Skeletal muscle cell (primary cell): ENCODE measurements around the gene WNT7B.

Experiments
- DNase-seq: peaks from one replicate; pipeline ENCODE4 v3.0.0-alpha.2; 2010; ENCODE audit warnings: low read depth
- H3K4me3 ChIP-seq: 2 replicates; pipeline ENCODE4 v1.5.1; 2011; ENCODE audit warnings: low read depth, mild to moderate bottlenecking, control low read depth, low read length, moderate library complexity

WNT7B gene

DNA sequence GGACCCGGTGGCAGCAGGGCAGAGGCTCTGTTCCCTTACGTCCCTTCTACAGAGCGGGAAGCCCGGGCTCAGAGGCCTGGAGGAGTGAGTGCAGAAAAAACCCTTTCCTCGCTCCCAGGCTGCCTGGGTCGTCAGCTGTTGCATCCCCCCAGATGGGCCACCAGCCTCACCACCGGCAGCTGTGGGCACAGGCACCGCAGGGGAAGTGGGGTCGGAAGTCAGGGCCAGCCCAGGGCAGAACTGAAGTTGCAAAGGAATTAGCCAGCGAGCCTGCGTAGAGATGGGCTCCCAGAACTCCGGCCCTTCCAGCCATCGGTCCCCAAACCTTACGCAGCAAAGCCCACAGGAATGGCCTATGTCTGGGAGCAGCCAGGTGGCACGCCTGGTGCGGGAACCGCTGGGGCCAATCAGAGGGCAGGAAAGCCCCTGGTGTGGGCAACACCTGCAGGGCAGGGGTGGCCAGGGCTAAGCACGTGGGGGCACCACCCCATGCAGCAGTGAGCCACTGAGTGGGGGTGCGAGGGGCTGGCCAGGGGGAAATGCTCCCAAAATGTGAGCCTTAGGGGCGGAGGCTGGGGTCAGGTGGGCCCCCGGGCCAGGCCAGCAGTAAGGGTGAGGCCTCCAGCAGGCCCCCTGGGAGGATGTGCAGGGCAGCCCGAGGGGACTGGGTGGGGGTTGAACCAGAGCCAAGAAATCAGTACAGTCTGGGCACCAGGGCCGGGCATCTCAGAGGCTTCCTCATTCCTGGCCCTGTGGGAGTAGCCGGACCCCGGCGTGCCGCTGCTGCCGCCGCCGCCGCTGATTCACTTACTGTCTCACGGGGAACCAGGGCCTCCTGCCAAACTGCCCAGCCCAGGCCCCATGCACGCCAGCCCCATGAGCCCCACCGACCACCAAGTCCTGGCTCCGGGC is 58.2 kb downstream of the WNT7B start:
- no peak for DNase-seq
- no peak overlapping the region for H3K4me3 ChIP-seq

DNA sequence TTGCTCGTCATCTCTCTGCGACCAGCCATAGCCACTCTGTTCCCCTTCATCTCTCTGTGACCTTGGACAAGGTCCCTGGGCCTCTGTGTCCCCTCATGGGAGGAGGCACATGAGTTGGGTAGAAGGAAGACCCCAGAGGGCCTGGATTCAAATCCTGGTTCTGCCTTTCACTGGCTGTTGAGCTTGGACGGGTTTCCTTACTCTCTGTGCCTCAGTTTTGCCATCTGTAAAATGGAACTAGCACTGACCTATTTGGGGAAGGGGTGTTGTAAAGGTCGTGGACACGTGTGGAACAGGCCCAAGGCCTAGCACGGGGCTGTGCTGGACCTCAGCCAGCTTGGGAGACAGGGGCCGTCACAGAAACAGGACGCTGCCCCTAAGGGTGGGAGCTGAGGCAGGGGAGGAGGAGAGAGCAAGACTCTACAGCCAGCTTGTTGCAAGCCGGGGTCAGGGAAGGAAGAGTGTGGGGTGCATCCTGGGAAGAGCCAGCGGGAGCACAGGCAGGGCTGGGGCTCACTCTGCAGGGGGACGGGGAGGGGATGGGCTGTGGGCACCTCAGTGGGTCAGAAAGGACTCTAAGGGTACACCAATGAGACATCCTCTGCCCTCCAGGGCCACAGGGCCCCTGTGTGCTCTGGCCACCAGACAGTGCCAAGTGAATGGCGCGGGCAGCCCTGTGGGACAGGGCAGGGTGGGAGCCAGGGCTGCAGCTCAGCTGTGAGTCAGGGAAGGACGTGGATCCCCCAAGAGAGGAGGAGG is 59.1 kb downstream of the WNT7B start:
- no peak for DNase-seq
- H3K4me3 ChIP-seq, result no peak overlapping the region

DNA sequence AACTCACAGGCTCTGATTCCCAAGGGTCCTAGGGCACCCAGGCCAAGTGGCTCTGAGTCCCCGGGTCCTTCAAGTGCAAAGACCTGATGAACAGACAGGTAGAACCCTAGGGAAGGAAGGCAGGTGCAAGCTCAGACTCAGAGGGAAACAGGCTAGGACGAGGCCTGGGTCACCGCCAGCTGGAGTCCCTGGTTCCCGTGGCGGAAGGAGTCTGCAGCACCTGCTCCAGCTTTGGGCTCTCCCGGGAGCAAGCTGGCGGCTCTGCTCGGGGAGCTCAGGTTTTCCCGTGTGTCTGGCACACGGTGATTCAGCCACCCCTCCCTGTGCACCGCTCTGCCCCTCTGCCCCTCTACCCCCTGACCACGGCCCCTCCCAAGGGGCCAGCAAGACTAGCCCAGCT is 59.8 kb downstream of the WNT7B start:
- no peak overlapping the region for H3K4me3 ChIP-seq
- no peak for DNase-seq

DNA sequence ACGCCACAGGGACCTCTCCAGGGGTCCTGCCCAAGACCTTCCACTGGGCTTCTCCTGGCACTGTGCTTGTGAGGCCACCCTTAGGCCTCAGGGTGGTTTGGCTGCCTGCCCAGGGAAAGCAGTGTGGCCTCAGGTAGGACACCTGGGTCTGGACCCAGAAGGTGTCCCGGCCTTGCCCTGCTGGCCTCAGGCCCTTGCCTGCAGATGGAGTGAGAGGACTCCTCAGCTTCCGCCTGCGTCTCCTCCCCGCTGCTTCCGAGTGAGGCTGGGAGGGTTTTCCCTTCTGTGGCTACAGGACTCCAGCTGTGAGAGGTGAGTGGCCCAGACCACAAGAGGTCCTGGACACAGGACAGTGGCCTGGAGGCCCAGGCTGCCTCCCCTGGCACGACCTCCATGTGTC is 60.4 kb downstream of the WNT7B start:
- H3K4me3 ChIP-seq, result no peak overlapping the region
- DNase-seq, result no peak

DNA sequence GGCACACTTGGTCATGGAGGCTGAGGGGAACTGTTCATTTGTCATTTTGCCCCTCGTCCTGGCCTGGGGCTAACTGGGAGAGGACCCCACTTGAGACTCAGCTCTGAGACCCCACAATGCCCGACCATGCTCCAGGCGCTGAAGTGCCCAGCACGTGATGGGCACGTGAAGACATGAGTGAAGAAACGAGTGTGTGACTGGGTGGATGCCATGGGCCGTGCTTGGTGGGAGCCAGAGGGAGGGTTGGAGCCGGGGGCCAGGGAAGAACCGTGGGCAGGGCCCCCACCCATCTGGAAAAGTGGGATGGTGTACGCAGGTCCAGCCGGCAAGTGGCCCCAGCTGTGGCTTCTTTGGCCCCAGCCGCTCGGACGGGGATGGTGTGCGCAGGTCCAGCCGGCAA is 61.1 kb downstream of the WNT7B start:
- no peak overlapping the region for H3K4me3 ChIP-seq
- DNase-seq, result no peak

DNA sequence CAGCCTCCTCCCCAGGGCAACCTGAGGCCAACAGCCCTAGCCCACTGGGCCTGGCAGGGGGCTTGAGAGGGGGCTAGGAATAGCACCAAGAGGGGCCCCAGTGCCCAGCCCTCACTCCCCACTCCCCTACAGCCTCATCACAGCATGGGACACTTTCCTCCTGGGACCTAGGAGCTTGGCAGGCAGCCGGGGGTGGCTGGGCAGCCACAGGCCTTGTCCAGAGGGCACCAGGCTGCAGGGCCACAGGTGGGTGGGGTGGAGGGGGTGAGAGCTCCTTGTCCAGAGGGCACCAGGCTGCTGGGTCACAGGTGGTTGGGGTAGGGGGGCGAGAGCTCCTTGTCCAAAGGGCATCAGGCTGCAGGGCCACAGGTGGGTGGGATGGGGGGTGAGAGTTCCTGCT is 61.8 kb downstream of the WNT7B start:
- H3K4me3 ChIP-seq, result no peak overlapping the region
- no peak for DNase-seq

DNA sequence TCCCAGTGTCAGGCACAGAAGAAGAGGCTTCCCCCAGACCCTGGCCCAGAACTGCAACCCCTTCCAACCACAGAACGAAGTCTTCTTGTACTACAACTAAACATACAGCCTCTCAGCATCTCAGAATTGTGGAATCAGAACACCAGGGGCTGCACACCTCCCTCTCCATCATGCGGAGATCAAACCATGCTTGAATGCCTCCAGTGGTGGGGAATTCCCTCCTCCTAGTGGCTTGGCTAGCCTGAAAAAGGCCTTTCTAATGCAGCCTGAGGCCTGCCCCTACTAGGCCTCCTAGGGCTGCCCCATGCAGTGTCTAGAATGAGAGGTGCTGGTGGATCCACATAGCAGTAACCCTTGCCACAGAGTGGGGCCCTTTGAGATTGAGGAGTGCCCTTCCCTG is 62.7 kb downstream of the WNT7B start:
- H3K4me3 ChIP-seq, result no peak overlapping the region
- DNase-seq, result no peak

DNA sequence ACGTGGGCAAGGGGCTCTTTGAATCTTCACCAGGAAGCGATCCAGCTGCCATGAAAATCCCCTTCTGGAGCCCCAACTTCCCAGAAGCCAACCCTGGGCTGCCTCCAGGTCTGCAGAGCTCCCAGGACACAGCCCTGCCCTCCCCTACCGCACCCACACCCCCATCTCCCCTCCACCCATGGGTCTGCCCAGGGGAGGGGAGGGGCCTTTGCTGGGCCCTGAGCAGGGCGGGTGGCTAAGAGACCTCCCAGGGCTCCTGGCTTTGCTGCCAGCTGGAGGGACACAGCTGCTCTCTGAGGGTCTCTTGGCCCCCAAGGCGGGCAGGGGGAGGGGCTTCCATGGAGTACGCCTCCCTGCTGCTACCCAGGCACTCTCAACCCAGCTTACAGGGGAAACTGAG is 64.1 kb downstream of the WNT7B start:
- H3K4me3 ChIP-seq, result no peak overlapping the region
- no peak for DNase-seq

DNA sequence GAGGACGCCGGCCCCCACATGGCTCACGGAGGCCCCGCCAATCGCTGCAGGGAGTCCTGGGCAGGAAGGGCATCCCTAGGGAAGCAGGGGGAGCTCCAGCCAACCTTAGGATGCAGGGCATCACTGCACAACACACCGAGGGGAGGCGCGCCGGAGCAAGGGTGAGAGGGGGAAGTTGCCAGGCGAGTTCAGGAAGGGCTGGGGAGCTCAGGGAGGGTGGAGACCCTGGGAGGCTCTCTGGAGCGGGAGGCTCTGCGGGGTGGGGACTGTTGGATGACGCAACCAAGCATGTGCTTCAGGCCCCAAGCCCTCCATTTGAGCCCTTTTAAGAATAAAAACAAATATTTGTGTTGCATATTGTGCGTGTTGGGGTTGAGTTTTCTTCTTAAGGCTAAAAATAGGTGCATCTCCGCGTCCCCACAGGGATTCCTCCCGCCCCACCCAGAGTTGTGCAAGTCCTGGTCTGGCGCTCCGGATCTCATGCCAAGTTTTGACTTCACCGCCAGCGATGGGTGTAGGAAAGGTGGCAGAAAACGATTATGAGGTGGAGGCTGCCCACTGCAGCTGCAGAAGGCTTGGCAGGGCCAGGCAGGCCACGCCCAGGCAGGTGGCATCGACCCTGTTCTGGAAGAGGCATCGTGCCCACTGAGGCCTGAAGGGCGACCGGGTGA is 65.2 kb downstream of the WNT7B start:
- no peak overlapping the region for H3K4me3 ChIP-seq
- DNase-seq, result no peak

DNA sequence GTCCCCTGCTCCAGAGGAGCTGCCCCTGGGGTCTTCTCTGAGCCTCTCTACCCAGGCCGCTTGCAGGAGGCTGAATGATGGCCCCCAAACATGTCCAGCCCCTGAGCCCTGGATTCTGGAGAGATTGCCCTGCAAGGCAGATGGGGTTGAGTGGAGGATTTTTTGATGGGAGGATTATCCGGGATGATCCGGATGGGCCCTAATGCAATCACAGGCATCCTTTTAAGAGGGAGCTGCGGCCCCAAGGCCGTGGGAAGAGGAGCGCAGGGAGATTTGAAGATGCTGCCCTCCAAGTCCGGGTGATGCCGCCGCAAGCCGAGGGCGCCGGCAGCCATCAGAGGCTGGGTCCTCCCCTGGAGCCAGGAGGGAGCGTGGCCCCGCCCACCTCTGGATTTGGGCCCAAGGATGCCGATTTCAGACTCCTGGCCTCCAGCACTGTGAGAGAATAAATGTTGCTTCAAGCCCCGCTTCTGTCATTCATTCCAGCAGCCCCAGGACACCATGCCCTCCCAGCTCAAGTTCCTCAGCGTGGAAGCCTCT is 66.0 kb downstream of the WNT7B start:
- DNase-seq, result no peak
- no peak overlapping the region for H3K4me3 ChIP-seq

DNA sequence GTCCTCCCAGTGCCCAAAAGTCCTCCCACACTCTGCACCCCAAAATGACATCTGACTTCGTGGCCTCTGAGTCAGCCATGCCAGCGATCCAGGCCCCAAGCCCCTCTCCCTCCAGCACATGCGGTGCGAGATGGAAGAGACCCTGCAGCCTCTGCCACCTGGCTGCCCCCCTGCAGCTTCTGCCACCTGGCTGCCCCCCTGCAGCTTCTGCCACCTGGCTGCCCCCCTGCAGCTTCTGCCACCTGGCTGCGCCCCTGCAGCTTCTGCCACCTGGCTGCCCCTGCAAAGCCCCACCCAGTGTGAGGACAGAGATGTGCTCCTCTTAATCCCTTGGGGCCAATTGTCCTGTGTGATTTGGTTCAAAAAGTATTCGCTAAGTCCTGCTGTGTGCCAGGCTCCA is 68.0 kb downstream of the WNT7B start:
- no peak overlapping the region for H3K4me3 ChIP-seq
- DNase-seq, result no peak

DNA sequence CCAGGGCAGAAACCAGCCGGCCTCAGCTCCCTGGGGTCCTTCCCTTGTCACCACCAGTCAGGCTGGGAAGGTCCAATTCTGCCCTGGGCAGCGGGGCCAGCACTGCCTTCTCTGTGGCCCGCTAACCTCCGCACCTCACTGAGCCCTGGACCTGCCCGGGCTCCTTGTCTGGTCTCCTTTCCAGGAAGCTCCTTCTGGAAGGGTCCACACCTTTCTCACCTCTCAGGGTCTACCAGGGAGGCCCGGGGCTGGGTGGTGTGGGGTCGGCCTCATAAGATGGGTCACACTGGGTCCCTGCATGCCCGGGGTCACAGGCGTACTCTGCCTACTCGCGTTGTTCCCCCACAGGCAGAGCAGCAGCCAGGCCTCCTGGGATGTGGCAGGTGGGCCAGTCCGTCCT is 69.0 kb downstream of the WNT7B start:
- DNase-seq, result no peak
- no peak overlapping the region for H3K4me3 ChIP-seq

DNA sequence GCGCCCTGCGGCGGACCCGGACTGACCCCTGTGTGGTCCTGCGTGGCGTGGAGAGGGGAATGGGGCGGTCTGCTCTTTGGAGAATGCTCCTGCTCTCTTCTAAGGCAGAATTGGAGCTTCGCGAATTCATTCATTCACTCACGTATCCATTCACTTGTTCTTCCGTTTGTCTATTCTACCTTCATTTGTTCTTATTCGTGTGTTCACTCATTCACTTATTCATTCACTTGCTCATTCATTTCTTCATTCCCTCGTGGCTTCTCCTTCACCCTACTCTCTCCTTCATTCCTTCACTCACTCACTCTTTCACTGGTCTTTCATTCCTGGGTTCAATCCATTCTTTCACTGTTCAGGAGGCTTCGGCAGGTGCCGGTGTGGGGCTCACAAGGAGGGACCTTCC is 69.6 kb downstream of the WNT7B start:
- H3K4me3 ChIP-seq, result no peak overlapping the region

DNA sequence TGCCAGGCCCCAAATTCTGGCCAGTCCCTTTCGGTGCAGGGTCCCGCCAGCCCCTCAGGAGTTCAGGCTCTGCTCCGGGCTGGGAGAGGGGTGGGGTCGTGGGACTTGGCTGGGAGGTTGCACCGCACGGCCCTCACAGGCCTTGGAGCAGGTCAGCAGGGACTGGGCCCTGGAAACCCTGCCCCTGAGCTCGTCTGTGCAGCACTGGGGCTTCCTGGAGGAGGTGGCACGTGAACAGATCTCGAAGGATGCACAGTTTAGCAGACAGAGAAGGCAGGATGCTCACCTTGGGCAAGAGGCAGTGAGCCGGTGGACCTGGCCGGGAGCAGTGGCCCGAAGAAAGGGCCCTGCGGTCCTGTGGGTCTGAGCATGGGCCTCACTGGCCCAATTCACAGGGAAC is 70.0 kb downstream of the WNT7B start:
- no peak for DNase-seq
- H3K4me3 ChIP-seq, result no peak overlapping the region

More for the DNA sequence above, 69.6 kb downstream of the WNT7B start:
- DNase-seq, result no peak

DNA sequence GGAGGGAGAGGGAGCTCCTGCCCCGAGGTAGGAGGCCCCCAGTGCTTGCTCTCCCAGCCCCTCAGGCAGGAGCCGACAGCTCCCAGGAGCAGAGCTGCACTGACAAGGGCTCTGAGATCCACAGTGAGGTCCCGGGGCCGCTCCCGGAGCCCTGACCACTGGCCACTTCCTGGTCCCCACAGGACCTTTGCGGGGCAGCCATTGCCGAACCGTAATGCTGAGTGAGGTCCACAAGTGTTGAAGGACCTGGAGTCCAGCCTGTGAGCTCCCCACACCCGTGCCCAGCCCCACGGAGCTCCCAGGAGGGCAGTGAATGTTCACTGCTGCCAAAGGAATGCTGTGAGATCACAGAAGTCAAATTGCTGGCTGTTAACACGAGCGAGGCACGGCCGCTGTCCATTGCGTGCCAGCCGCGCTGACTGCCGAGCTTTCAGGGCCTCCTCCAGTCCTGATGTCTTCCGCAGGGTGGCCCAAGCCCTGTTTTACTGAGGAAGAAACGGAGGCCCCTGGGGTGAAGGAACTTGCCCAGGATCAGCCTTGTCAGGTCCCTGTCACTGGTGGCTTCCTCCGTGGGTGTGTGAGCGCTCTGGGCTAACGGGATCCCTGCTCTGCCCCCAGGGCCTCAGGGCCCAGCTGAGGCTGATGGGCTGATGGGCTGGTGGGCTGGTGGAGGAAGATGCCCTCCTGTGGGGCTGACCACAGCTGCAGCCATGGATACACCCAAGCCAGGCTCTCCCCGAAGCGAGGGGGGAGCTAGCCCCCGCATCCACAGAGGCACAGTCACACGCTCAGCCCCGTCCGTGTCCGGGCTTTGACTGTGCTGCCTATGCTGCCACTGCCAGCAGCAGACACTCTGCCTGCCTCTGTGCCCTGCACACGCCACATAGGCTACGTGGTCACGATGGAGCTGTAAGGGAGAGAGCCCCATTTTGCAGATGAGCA is 70.8 kb downstream of the WNT7B start:
- DNase-seq, result peak; percentile 25
- H3K4me3 ChIP-seq, result no peak overlapping the region

DNA sequence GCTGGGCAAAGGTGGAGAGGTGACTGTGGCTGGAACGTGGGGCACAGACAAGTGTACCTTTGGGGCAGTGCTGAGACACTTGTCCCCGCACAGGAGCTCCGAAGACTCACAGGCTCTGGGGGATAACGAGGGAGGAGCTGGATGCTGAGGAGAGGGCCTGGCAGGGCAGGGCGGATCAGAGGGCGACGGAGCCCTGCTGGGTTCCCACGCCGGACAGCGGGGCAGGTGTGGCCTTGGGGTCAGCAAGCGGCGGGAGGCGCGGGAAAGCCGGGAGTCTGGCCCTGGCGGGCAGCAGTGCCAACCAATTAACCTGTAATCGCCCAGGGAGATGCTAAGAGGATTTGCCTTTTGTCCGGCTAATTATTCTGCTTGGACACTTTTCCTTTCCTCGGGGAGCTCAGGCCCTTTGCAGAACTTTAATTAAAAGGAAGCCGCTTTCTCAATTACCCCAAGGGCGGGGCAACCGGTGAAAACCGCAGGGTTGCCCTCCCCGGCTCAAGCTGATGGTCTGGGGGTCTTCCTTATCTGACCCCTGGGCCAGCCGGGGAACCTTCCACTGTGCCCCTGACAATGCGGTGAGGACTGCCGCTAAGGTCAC is 71.5 kb downstream of the WNT7B start:
- H3K4me3 ChIP-seq, result no peak overlapping the region
- DNase-seq, result no peak

DNA sequence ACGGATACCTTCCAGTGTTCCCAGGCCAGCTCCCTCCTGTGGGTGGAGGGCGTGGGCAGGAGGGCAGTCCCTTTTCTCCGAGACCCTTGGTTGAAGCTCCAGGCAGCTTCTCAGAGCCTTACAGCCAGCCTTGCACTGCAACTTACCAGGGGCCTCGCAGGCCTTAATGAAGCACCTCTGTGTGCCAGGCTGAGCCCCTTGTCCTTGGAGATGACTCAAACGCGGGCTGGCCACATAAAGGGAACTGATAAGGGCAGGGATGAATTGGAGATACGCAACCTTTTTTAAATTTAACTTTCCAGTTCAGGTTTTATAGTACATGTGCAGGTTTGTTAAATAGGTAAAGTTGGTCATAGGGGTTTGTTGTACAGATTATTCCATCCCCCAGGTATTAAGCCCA is 72.7 kb downstream of the WNT7B start:
- H3K4me3 ChIP-seq, result no peak overlapping the region
- no peak for DNase-seq

DNA sequence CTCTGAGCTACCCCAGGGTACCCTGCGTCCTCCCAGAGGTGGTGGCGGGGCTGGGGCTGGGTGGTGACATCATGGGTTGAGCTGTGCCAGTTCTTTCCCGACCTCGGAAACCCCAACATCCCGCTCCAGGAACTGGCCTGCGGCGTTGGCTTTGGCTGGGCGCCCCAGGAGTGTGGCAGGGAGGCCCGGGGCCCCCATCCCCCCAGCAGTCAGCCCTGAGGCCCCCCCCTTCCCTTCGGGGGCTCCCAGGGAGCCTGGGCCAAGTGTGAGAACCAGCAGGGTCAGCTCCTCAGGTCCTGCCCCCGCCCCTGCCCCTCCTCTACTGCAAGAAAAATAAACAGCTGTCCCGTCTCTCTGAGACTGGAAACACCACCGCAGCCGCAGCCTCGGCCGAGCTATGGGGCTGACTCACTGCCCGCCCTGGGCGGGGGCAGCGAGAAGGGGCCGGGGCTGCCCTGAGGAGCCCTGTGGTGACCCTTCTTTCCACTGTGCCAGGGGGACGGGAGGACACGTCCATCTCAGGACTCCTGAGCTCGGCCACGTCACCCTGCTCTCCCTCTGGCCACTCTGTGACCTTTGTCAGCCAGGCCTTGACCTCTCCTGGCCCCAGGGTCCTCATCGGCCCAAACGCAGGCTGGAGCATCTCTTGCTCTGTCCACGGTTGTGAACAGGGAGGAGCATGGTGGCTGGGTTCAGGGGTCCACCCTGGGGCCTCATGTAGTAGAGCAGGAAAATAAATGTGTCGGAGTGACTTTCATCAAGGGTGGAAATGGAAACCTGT is 73.4 kb downstream of the WNT7B start:
- H3K4me3 ChIP-seq, result no peak overlapping the region
- peak; percentile 14 for DNase-seq
